IMR-90 (cell line): ENCODE results near the gene APOL3. TPM values are rescaled to one million over a fixed set of nuclear protein-coding genes. Genes with fewer than 3 reads are reported as not detected.
"Not testable (repeated sequence)": the region's sequence is repeated elsewhere in the genome, so short reads cannot be mapped to it uniquely, and the experiment has no call there.

Experiments
- ATAC-seq: fragments of 200-7000 bp; cut with Tn5 transposase; 2 replicates; pipeline ENCODE4 v1.9.1; 2020; ENCODE audit warnings: low read depth, mild to moderate bottlenecking, moderate library complexity
- BruUV-seq: library from RNA; stranded (reverse); fragments of 400-500 nt; replicated peaks from 2 replicates; lab custom pipeline; 2021; lab: Mats Ljungman, UMichigan
- CTCF ChIA-PET: fragments of 300-600 bp; formaldehyde crosslinking; extraction: SDS; loops from one replicate; lab custom pipeline; 2021; ENCODE audit warnings: antibody characterized with exemption; lab: Yijun Ruan, JAX
- POLR2A ChIA-PET: fragments of 300-600 bp; sonication (Branson Sonifier 250); formaldehyde crosslinking; loops from one replicate; lab custom pipeline; 2022; ENCODE audit warnings: antibody characterized with exemption; ENCODE audit not compliant: unreplicated experiment; lab: Charles Lee
- DNase-seq: peaks from one replicate; pipeline ENCODE4 v3.0.0; 2013
- H2AFZ ChIP-seq: replicated peaks from 2 replicates; pipeline ENCODE3; 2013; ENCODE audit warnings: low read length, mild to moderate bottlenecking; ENCODE audit not compliant: poor library complexity
- H2AK5ac ChIP-seq: 2 replicates; pipeline ENCODE4 v1.6.1; 2013; ENCODE audit warnings: low read depth, low read length, inconsistent platforms
- H2AK9ac ChIP-seq: replicated peaks from 2 replicates; pipeline ENCODE3; 2013; ENCODE audit warnings: mild to moderate bottlenecking, low read depth, low read length, moderate library complexity; ENCODE audit not compliant: poor library complexity
- H2BK120ac ChIP-seq: 2 replicates; pipeline ENCODE4 v1.6.1; 2013; ENCODE audit warnings: low read depth, low read length, inconsistent platforms
- H2BK15ac ChIP-seq: 3 replicates; pipeline ENCODE4 v1.6.1; 2013; ENCODE audit warnings: low read depth, low read length, inconsistent platforms
- H2BK20ac ChIP-seq: 2 replicates; pipeline ENCODE4 v1.6.1; 2013; ENCODE audit warnings: low read depth, mild to moderate bottlenecking, inconsistent platforms, low read length, moderate library complexity
- H2BK5ac ChIP-seq: 2 replicates; pipeline ENCODE4 v1.6.1; 2013; ENCODE audit warnings: mild to moderate bottlenecking, low read depth, low read length, inconsistent platforms; ENCODE audit not compliant: poor library complexity, severe bottlenecking
- H3K14ac ChIP-seq: replicated peaks from 2 replicates; pipeline ENCODE4 v1.6.1; 2013; ENCODE audit warnings: low read depth, low read length, inconsistent platforms
- H3K18ac ChIP-seq: 2 replicates; pipeline ENCODE4 v1.6.1; 2013; ENCODE audit warnings: low read depth, low read length, control low read depth
- H3K23ac ChIP-seq: 2 replicates; pipeline ENCODE4 v1.6.1; 2013; ENCODE audit warnings: low read depth, low read length, inconsistent platforms
- H3K27ac ChIP-seq: 2 replicates; pipeline ENCODE4 v1.5.1; 2013; ENCODE audit warnings: mild to moderate bottlenecking, control low read depth, low read length; ENCODE audit not compliant: insufficient read depth
- H3K27me3 ChIP-seq: 2 replicates; pipeline ENCODE4 v1.6.1; 2013; ENCODE audit warnings: low read length; ENCODE audit not compliant: control insufficient read depth, insufficient read depth
- H3K36me3 ChIP-seq: 2 replicates; pipeline ENCODE4 v1.6.1; 2013; ENCODE audit warnings: low read length, mixed read lengths; ENCODE audit not compliant: control insufficient read depth, insufficient read depth
- H3K4ac ChIP-seq: 2 replicates; pipeline ENCODE4 v1.6.1; 2013; ENCODE audit warnings: low read depth, low read length, inconsistent platforms
- H3K4me1 ChIP-seq: 2 replicates; pipeline ENCODE4 v1.6.1; 2013; ENCODE audit warnings: low read length, mixed read lengths; ENCODE audit not compliant: control insufficient read depth, insufficient read depth
- H3K4me2 ChIP-seq: 2 replicates; pipeline ENCODE4 v1.6.1; 2013; ENCODE audit warnings: low read depth, mild to moderate bottlenecking, control low read depth, low read length, moderate library complexity
- H3K4me3 ChIP-seq: 2 replicates; pipeline ENCODE4 v1.5.1; 2013; ENCODE audit warnings: low read depth, mild to moderate bottlenecking, control low read depth, low read length, moderate library complexity; ENCODE audit not compliant: insufficient read depth
- H3K56ac ChIP-seq: 2 replicates; pipeline ENCODE4 v1.6.1; 2013; ENCODE audit warnings: low read length, inconsistent platforms; ENCODE audit not compliant: insufficient read depth; ENCODE audit errors: extremely low read depth
- H3K79me1 ChIP-seq, 2 experiments: 2 replicates each; pipeline ENCODE4 v1.6.1; 2013; ENCODE audit warnings: low read length in 2 of 2, inconsistent platforms in 1 of 2, low read depth in 1 of 2
- H3K9ac ChIP-seq: 2 replicates; pipeline ENCODE4 v1.6.1; 2013; ENCODE audit warnings: low read depth, low read length, control low read depth
- H3K9me1 ChIP-seq: 2 replicates; pipeline ENCODE4 v1.6.1; 2013; ENCODE audit warnings: low read length, inconsistent platforms; ENCODE audit not compliant: insufficient read depth
- H3K9me3 ChIP-seq: 2 replicates; pipeline ENCODE4 v1.6.1; 2013; ENCODE audit warnings: low read length; ENCODE audit not compliant: control insufficient read depth, insufficient read depth
- H4K20me1 ChIP-seq: 2 replicates; pipeline ENCODE4 v1.6.1; 2013; ENCODE audit warnings: low read length, inconsistent platforms; ENCODE audit not compliant: insufficient read depth
- H4K5ac ChIP-seq: 2 replicates; pipeline ENCODE4 v1.6.1; 2013; ENCODE audit warnings: mild to moderate bottlenecking, low read depth, low read length, control low read depth
- H4K8ac ChIP-seq, 2 experiments: 2 replicates each; pipeline ENCODE4 v1.6.1; 2013; ENCODE audit warnings: low read depth in 2 of 2, low read length in 2 of 2, control low read depth in 1 of 2, inconsistent platforms in 1 of 2
- H4K91ac ChIP-seq: 2 replicates; pipeline ENCODE4 v1.6.1; 2013; ENCODE audit warnings: low read depth, low read length, inconsistent platforms; ENCODE audit not compliant: insufficient read depth
- MAZ ChIP-seq: IDR thresholded peaks from 2 replicates; pipeline ENCODE4 v1.6.1; 2012; ENCODE audit warnings: low read depth, mild to moderate bottlenecking, low read length, improper control_type of control experiment, moderate library complexity, borderline replicate concordance
- SMC3 ChIP-seq: fragments of 150-350 bp; IDR thresholded peaks from 2 replicates; pipeline ENCODE4 v1.6.1; 2016; ENCODE audit warnings: low read depth, mild to moderate bottlenecking, antibody characterized with exemption, low read length, moderate library complexity
- WGBS, 2 experiments: methylation state at CpG; one replicate each; pipeline versions ENCODE4 v1.1.5 to v1.1.7; 2013; ENCODE audit warnings: missing lambda C conversion rate in 2 of 2; ENCODE audit not compliant: insufficient read length in 1 of 2; ENCODE audit errors: extremely low coverage in 2 of 2; 5-methylcytosine and 5-hydroxymethylcytosine counted together
- dilution Hi-C: fragments of 300-500 bp; cut with HindIII; formaldehyde crosslinking; loops from one replicate; pipeline ENCODE4 v1.14.3; 2018; ENCODE audit warnings: low sequenced_read_pairs; ENCODE audit not compliant: unreplicated experiment
- in situ Hi-C: fragments of 300-500 bp; cut with MboI; formaldehyde crosslinking; loops from 3 replicates; pipeline ENCODE4 v1.14.3; 2019; ENCODE audit warnings: low sequenced_read_pairs, inconsistent platforms, mixed read lengths
- intact Hi-C: fragments of 100-400 bp; cut with micrococcal nuclease; formaldehyde crosslinking; loops from 2 replicates; pipeline ENCODE4 v1.10.0; 2022
- polyA plus RNA-seq, 3 experiments: library from polyadenylated mRNA; depleted of rRNA; stranded (reverse); fragments of >200 nt; gene quantifications; 2 replicates each; pipeline ENCODE4 v1.2.3, GENCODE V29; 2012; ENCODE audit warnings: low replicate concordance in 1 of 3
- total RNA-seq: library from RNA; depleted of rRNA; stranded (reverse); fragments of >200 nt; gene quantifications from 2 replicates; pipeline ENCODE4 v1.2.3, GENCODE V29; 2012

APOL3 gene
- total and polyA plus RNA-seq, 2 of the 4 experiments (the other 2 are of a cell fraction) = 1.4 to 2.3 TPM

- TF ChIP-seq MAZ (no peak), SMC3 (no peak)
Observed at GRCh38 chr22:36153501-36154422, 6.8 kb downstream of the APOL3 start (continued).

- H3K4ac ChIP-seq, POLR2A ChIA-PET, H2BK15ac ChIP-seq, H2AK9ac ChIP-seq, dilution Hi-C loops, H3K9ac ChIP-seq, H2BK20ac ChIP-seq, CTCF ChIA-PET, BruUV-seq, H4K20me1 ChIP-seq, H3K27ac ChIP-seq, ATAC-seq, H3K4me3 ChIP-seq, H4K5ac ChIP-seq, H3K27me3 ChIP-seq, H3K79me1 ChIP-seq, intact Hi-C loops, H3K9me3 ChIP-seq, H3K14ac ChIP-seq, H3K23ac ChIP-seq, H4K91ac ChIP-seq, H3K36me3 ChIP-seq, H3K4me2 ChIP-seq, H2BK5ac ChIP-seq, H2AFZ ChIP-seq, H3K18ac ChIP-seq, in situ Hi-C loops, H2BK120ac ChIP-seq, H3K9me1 ChIP-seq, H2AK5ac ChIP-seq, H4K8ac ChIP-seq, H3K56ac ChIP-seq, DNase-seq: not testable (repeated sequence)
- H3K4me1 ChIP-seq = peaks cover 13% of the 10 kb centered on the region; the same call in 1 of the 2 replicates
- no CpG with 5 or more reads among the region's 4 CpGs for WGBS, 2 experiments
Observed at GRCh38 chr22:36152821-36153220, 7.7 kb downstream of the APOL3 start.
